ENCODE data around the gene MBOAT7. TPM values are rescaled to one million over a fixed set of nuclear protein-coding genes. Genes with fewer than 3 reads are reported as not detected.
A peak's percentile ranks its signal among the peaks of the same experiment; 100 is the strongest.
"Not testable (repeated sequence)": the region's sequence is repeated elsewhere in the genome, so short reads cannot be mapped to it uniquely, and the experiment has no call there.

The MBOAT7 gene
- polyA plus RNA-seq, 4 donors: 65.8 to 86.6 (median 70.3) TPM

DNA sequence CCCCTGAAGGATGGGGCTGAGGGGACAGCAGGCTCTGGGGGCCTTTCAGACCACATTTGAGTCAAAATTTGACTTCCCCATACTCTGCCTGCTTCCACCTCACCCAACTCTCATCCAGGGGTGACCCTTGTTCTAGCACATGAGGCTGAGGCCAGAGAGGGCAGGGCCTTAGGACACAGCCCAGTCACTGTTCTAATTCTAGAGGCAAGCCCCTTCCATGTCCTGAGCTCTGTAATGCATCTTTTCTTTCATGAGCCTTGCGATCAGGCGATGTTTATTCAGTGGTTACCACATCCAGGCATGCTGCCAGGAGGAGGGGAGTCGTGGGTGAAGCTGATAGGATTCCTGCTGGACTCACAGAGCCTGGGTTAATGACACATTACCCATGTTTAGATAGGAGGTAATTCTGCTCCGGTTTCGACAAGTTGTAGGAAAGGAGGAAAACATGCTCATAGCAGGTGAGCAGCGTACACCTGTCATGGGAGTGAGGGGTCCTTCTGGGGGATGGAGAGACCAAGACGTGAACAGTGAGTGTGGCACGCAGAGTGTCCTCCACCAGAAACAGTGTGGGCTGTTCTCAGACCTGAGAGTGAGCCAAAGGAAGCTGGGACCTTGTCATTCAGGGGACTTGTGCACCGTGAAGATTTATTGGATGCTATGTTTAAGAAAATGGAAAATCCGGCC, 20.6 kb upstream of the MBOAT7 start:
- peak; percentile 63 to 84 (median 72) for DNase-seq (ENCODE audit: low read depth in 4 of 4, low spot score in 3 of 4)

- no peak for DNase-seq (ENCODE audit: low read depth in 4 of 4, low spot score in 3 of 4)
Observed at GRCh38 chr19:54209058-54209810, 19.9 kb upstream of the MBOAT7 start.

DNA sequence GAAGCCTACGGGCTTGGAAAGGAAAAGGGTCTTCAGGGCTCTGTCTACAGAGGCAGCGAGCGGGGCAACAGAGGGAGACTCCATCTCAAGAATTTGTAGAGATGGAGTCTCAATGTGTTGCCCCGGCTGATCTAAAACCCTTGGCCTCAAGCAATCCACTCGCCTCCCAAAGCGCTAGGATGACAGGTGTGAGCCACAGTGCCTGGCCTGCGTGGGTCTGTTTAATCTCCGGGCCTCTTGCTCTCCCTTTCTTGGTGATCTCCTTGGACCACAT, 19.3 kb upstream of the MBOAT7 start:
- no peak for DNase-seq (ENCODE audit: low read depth in 4 of 4, low spot score in 3 of 4)

DNA sequence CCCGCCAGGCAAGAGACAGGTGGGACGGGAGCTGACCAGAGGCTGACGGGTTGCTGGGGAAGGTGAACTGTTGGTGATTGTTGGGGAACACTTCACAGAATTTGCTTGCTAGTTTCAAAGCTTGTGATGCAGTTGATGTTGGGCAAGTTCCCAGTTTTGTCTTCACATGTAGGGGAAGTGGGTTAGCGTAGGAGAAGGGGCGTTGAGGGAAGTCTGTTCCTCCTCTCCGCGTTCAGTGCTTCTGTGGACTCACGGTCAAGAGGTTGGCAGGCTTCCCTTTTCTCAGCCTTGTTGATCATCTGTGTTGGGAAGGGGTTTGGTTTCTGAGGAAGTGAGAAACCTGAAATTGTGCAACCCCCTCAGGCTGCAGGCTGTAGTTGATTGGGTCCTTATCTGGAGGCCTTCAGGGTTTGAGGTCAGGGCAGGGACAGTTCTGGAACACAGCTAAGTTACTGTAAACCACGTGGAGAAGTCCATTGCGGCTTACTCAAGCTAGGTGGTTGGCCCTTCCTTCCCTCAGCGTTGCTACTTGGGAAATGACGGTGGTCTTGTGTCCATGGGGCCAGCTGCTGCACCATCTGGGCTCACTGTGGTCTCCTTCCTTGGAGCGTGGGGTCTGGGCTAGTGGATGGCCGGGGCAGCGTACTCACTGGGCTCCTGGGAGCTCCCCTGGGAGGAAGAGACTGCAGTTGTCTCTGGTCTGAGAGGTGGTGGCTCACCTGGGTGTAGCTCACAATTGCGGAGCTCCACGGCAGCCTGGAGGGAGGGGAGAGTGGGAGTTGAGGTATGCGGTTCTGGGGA, 18.8 kb upstream of the MBOAT7 start:
- no peak for DNase-seq (ENCODE audit: low read depth in 4 of 4, low spot score in 3 of 4)

GRCh38 chr19:54207676-54207982, 18.2 kb upstream of the MBOAT7 start:
- DNase-seq (ENCODE audit: low read depth in 4 of 4, low spot score in 3 of 4): no peak

GRCh38 chr19:54207193-54207592, 17.8 kb upstream of the MBOAT7 start:
- DNase-seq (ENCODE audit: low read depth in 4 of 4, low spot score in 3 of 4): not testable (repeated sequence)

DNA sequence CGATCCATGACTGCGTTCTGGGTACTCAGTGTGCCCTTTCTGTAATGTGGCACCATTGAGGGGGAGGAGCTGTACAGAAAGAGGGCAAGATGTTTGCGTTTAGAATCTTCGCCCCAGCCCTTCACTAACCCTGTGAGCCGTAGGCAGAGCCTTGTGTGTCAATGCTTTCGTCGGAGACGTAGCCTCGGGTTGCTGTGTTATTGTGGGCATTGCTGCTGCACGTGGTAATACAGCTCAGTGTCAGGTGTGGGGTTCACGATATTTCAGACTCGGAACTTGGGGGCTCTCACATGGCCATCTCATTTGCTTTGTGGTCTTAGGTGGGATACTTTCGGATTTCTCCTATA, 17.4 kb upstream of the MBOAT7 start:
- DNase-seq (ENCODE audit: low read depth in 4 of 4, low spot score in 3 of 4): no peak

DNA sequence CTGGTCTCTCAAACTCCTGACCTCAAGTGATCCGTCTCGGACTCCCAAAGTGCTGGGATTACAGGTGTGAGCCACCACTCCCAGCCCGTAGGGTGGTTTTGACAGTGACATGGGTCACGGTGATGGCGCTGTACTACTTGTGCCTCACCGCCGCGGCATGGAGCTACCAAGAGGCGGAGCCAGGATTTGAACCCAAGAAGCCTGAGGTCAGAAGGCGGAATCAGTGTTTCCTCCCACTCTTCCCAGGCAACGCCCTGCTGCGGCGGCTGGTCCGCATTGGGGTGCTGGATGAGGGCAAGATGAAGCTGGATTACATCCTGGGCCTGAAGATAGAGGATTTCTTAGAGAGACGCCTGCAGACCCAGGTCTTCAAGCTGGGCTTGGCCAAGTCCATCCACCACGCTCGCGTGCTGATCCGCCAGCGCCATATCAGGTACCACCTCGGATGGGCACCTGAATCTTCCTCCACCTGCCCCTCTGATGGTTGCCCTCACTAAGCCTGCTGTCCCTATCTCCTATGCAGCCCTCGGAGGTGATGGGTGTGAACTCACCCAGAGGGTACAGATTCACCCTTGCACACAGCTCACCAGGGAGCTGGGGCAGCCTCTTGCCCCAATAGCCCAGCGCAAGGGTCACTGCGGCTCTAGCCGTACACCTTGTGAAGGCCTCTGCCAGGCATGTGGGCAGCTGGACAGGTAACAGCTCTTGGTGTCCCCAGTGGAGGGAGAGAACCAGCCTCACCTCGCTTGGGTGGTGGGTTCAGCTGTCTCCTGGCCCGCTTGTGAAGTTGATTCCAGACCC, 16.9 kb upstream of the MBOAT7 start:
- DNase-seq (ENCODE audit: low read depth in 4 of 4, low spot score in 3 of 4): no peak

DNA sequence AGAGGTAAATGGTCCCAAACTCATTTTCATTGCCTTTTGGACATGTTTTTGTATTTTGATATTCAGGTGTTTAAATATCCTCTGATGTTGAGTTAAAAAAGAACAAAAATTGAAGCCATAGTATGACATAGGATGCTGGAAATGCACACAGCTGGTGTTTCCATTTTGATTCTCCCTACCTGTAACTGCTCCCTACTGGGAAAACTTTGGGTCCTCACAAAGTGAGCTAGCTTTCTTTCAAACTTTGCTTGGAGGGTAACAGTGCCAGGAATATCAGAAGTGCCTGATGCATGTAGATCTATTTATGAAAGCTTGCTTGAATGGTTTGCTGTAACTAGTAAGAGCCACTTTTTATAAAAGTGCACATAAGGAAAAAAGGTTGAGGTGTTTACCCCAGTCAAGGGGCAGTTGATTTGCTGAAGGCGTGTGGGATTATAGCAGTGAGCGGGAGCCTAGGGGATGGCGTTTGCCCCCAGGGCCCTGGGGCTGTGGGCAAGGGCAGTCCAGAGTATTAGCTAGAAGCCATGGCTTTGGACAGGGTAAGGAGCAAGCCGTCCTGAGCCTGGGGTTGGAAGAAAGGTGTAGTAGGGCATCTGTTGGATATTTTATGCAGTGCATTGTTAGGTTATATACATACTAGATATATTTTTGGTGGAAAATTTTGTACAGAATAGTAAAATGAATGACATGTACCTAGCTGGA, 15.5 kb upstream of the MBOAT7 start:
- DNase-seq (ENCODE audit: low read depth in 4 of 4, low spot score in 3 of 4): no peak

DNA sequence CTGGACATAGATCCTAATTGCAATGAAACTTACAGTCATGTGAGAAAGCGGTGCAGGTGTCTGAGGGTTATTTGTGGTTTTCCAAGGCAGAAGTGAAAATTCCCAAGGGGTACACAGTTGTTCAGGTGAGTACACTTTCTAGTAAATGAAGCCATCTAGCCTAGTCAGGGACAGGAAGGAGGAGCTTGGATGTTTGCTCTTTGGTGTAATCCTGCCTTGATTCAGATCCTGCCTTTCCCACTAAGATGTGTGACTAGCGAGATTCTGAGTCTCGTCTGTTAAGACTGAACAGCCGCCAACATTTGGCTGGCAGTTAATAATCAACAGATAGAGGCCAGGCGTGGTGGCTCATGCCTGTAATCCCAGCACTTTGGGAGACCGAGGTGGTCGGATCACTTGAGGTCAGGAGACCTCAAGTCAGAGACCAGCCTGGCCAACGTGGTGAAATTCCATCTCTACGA, 13.8 kb upstream of the MBOAT7 start:
- DNase-seq (ENCODE audit: low read depth in 4 of 4, low spot score in 3 of 4): no peak

DNA sequence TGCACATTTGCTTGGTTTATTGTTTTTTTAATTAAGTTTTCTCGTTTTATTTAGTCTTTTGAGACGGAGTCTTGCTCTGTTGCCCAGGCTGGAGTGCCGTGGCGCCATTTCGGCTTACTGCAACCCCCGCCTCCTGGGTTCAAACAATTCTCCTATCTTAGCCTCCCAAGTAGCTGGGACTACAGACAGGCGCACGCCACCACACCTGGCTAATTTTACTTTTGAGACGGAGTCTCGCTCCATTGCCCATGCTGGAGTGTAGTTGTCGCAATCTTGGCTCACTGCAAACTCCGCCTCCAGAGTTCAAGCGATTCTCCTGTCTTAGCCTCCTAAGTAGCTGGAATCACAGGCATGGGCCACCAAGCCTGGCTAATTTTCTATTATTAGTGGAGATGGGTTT, 12.6 kb upstream of the MBOAT7 start:
- DNase-seq (ENCODE audit: low read depth in 4 of 4, low spot score in 3 of 4): no peak

- no peak for DNase-seq (ENCODE audit: low read depth in 4 of 4, low spot score in 3 of 4)
Observed at GRCh38 chr19:54201172-54201701, 11.9 kb upstream of the MBOAT7 start.

DNA sequence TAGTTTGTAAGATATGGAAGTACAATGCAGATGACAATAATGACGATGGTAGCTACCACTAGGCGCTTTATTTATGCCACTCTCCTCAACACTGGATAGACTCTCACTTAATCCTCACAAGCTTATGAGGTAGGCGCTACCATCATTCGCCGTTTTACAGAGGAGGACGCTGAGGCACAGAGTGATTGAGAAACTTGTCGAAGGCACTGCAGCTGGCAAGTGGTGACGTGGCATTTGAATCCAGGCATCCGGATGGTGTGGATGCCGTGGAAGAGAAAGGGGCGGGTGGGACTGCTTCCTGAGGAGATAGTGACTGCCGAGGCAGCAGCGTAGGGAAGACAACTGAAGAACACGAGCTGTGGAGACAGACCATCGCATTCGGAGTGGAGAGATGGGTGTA, 10.0 kb upstream of the MBOAT7 start:
- DNase-seq (ENCODE audit: low read depth in 4 of 4, low spot score in 3 of 4): no peak

GRCh38 chr19:54197121-54197520, 7.7 kb upstream of the MBOAT7 start:
- no peak for DNase-seq (ENCODE audit: low read depth in 4 of 4, low spot score in 3 of 4)

- DNase-seq (ENCODE audit: low read depth in 4 of 4, low spot score in 3 of 4): no peak
Observed at GRCh38 chr19:54196536-54196935, 7.2 kb upstream of the MBOAT7 start.

- DNase-seq (ENCODE audit: low read depth in 4 of 4, low spot score in 3 of 4): not testable (repeated sequence)
Observed at GRCh38 chr19:54194463-54194862, 5.1 kb upstream of the MBOAT7 start.

DNA sequence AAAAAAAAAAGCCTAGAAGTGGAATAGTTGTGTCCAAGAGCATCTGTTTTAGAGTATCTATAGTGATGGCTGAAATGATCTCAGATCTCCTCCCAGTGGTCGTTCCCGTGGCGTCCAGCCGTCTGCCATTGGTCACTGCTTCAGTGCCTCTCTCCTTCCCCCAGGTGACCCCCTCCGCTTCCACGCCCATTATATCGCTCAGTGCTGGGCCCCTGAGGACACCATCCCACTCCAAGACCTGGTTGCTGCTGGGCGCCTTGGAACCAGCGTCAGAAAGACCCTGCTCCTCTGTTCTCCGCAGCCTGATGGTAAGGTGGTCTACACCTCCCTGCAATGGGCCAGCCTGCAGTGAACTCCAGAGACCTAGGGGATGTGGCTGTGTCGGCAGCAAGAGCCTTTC, 3.6 kb upstream of the MBOAT7 start:
- DNase-seq (ENCODE audit: low read depth in 4 of 4, low spot score in 3 of 4): no peak

DNA sequence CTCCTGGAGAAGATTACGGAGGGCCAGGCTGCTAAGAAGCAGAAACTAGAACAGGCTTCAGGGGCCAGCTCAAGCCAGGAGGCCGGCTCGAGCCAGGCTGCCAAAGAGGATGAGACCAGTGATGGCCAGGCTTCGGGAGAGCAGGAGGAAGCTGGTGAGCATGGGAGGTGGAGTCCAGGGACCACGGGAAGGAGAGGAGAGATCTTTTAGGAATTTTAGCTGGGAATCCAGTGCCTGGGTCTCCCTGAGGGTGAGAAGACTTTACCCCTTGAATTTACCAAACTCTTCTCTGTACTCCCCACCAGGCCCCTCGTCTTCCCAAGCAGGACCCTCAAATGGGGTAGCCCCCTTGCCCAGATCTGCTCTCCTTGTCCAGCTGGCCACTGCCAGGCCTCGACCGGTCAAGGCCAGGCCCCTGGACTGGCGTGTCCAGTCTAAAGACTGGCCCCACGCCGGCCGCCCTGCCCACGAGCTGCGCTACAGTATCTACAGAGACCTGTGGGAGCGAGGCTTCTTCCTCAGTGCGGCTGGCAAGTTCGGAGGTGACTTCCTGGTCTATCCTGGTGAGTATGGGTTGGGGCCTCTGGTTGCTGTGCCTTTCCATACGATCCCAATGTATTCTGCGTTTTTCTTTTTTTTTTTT, 2.6 kb upstream of the MBOAT7 start:
- no peak for DNase-seq (ENCODE audit: low read depth in 4 of 4, low spot score in 3 of 4)

GRCh38 chr19:54191011-54191810, 1.8 kb upstream of the MBOAT7 start, which contains the start of gene TSEN34:
TSEN34 (plus strand) TSS chr19:54191308; CDS start chr19:54191365, 57 bp downstream.
- DNase-seq (ENCODE audit: low read depth in 4 of 4, low spot score in 3 of 4): peak; percentile 80 to 90 (median 84)

Data from right renal pelvis (tissue), 4 donors.